OCI-LY7 (cell line): ENCODE results near the gene CRHR1. TPM values are rescaled to one million over a fixed set of nuclear protein-coding genes. Genes with fewer than 3 reads are reported as not detected.

Experiments
- BruUV-seq: library from RNA; stranded (reverse); fragments of 400-500 nt; replicated peaks from 2 replicates; lab custom pipeline; 2021; lab: Mats Ljungman, UMichigan
- CTCF ChIA-PET: fragments of 300-600 bp; sonication (Branson Sonifier 250); formaldehyde crosslinking; loops from one replicate; lab custom pipeline; 2022; ENCODE audit warnings: antibody characterized with exemption; ENCODE audit not compliant: unreplicated experiment; lab: Charles Lee
- POLR2A ChIA-PET: fragments of 300-600 bp; sonication (Branson Sonifier 250); formaldehyde crosslinking; loops from one replicate; lab custom pipeline; 2022; ENCODE audit warnings: antibody characterized with exemption; lab: Charles Lee
- DNase-seq: peaks from one replicate; pipeline ENCODE4 v3.0.0-alpha.2; 2015; ENCODE audit warnings: low spot score
- H2AFZ ChIP-seq: fragments of 200-600 bp; sonication (generic), shearing (Covaris generic); 2 replicates; pipeline ENCODE4 v1.6.1; 2014; ENCODE audit warnings: mild to moderate bottlenecking, antibody characterized with exemption, low read length, moderate library complexity
- H3K27ac ChIP-seq: fragments of 200-600 bp; sonication (generic); 2 replicates; pipeline ENCODE4 v1.5.1; 2014; ENCODE audit warnings: mixed run types, low read depth, mild to moderate bottlenecking, moderate library complexity, low read length, inconsistent platforms; ENCODE audit not compliant: poor library complexity, severe bottlenecking
- H3K36me3 ChIP-seq: fragments of 200-600 bp; sonication (generic); 2 replicates; pipeline ENCODE4 v1.6.1; 2014; ENCODE audit warnings: mild to moderate bottlenecking, antibody characterized with exemption, low read length, moderate library complexity, mixed read lengths; ENCODE audit not compliant: insufficient read depth
- H3K4me1 ChIP-seq: fragments of 200-600 bp; sonication (generic); 2 replicates; pipeline ENCODE4 v1.5.1; 2014; ENCODE audit warnings: mild to moderate bottlenecking, low read length; ENCODE audit not compliant: insufficient read depth, poor library complexity, severe bottlenecking
- H3K4me2 ChIP-seq: fragments of 200-600 bp; sonication (generic); 2 replicates; pipeline ENCODE4 v1.6.1; 2014; ENCODE audit warnings: mild to moderate bottlenecking, low read length
- H3K4me3 ChIP-seq: fragments of 200-600 bp; sonication (generic); 2 replicates; pipeline ENCODE4 v1.5.1; 2014; ENCODE audit warnings: mild to moderate bottlenecking, low read depth, low read length; ENCODE audit not compliant: poor library complexity, severe bottlenecking
- H3K79me2 ChIP-seq: fragments of 200-600 bp; sonication (generic); 2 replicates; pipeline ENCODE4 v1.6.1; 2016; ENCODE audit warnings: low read depth, mild to moderate bottlenecking, low read length, moderate library complexity, mixed read lengths; ENCODE audit not compliant: insufficient read depth
- H3K9me2 ChIP-seq: fragments of 200-600 bp; sonication (generic); 2 replicates; pipeline ENCODE4 v1.6.1; 2016; ENCODE audit warnings: mild to moderate bottlenecking, low read length, mixed read lengths; ENCODE audit not compliant: insufficient read depth
- H3K9me3 ChIP-seq: fragments of 200-600 bp; sonication (generic); 2 replicates; pipeline ENCODE4 v1.6.1; 2014; ENCODE audit warnings: mild to moderate bottlenecking, mixed run types, low read length, mixed read lengths
- H4K20me1 ChIP-seq: fragments of 200-600 bp; sonication (generic); 2 replicates; pipeline ENCODE4 v1.6.1; 2014; ENCODE audit warnings: mild to moderate bottlenecking, antibody characterized with exemption, low read length, moderate library complexity, mixed read lengths; ENCODE audit not compliant: insufficient read depth
- EZH2phosphoT487 ChIP-seq: fragments of 200-600 bp; sonication (generic); IDR thresholded peaks from 2 replicates; pipeline ENCODE4 v1.6.1; 2018; ENCODE audit warnings: low read depth, borderline replicate concordance, mild to moderate bottlenecking, mixed run types, antibody characterized with exemption, low read length, moderate library complexity, mixed read lengths
- intact Hi-C: fragments of 100-400 bp; cut with micrococcal nuclease; formaldehyde crosslinking; loops from one replicate; pipeline ENCODE4 v1.10.0; 2022; ENCODE audit not compliant: unreplicated experiment
- total RNA-seq, 2 experiments: library from RNA; depleted of rRNA in 1 of 2; stranded (reverse); fragments of >200 nt in 1 of 2; shearing (Covaris generic) in 1 of 2; gene quantifications; 2 replicates each; pipeline ENCODE4 v1.2.3, GENCODE V29; 2014 to 2022
- TF ChIP-seq, protein P1 (sequence below): fragments of 200-600 bp; sonication (generic); conservative IDR thresholded peaks from 2 replicates; pipeline ENCODE4 v1.5.1; 2014; ENCODE audit warnings: mild to moderate bottlenecking, antibody characterized with exemption, low read length, moderate library complexity, mixed read lengths

CRHR1 gene
- total RNA-seq, 2 experiments from 2014 or later = not detected

DNA sequence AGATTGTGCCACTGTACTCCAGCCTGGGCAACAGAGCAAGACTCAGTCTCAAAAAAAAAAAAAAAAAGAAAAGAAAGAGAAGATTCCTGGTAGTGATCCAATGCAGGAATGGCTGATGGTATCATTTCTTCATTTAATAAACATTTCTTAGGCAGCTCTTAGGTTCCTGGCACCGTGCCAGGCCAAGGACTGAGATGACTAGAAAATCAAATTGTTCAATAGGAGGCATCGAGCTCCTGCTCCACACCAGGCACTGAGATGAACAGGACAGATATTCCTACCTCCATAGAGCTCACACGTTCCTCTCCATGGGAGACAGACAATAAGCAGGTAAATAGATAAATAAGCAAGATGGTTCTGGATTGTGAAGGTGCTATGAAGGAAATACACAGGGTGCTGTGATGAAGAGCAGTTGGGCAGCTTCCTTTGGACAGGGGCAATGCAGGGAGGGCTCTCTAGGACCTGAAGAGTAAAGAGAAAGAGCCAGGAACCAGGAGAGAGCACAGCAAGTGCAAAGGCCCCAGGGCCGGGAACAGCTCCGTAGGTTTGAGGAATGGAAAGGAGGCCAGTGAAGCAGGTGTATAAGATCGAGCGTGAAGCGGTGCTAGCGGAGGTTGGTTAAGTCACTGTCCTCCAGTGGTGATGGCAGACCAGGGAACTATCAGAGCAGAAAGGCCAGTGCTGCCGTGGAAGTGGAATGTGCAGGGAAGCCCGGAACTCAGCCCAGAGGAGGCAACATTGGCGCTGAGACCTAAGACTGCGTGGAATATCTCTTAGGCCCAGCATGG lies 26.5 kb upstream of the CRHR1 start:
- Histone ChIP-seq H3K79me2 (no peaks in the 10 kb centered on the region), H3K27ac (no peak overlapping the region), H4K20me1 (no peaks in the 10 kb centered on the region), H3K9me2 (no peaks in the 10 kb centered on the region), H3K36me3 (no peaks in the 10 kb centered on the region), H3K4me3 (no peak overlapping the region), H3K9me3 (no peaks in the 10 kb centered on the region), H2AFZ (no peak overlapping the region), H3K4me2 (no peak overlapping the region), H3K4me1 (no peaks in the 10 kb centered on the region)
- DNase-seq = no peak
- BruUV-seq = no TSS peak
- ChIA-PET CTCF (no interaction called here), POLR2A (interaction anchor here (0.6 to 1.2 kb wide), 2 partner anchors 12 to 223 kb away, joined by 3 to 4 read pairs; no protein-coding TSS in a partner anchor)
- intact Hi-C loops = no loop called here
- no peak for TF ChIP-seq EZH2phosphoT487
- TF ChIP-seq, protein P1, sequence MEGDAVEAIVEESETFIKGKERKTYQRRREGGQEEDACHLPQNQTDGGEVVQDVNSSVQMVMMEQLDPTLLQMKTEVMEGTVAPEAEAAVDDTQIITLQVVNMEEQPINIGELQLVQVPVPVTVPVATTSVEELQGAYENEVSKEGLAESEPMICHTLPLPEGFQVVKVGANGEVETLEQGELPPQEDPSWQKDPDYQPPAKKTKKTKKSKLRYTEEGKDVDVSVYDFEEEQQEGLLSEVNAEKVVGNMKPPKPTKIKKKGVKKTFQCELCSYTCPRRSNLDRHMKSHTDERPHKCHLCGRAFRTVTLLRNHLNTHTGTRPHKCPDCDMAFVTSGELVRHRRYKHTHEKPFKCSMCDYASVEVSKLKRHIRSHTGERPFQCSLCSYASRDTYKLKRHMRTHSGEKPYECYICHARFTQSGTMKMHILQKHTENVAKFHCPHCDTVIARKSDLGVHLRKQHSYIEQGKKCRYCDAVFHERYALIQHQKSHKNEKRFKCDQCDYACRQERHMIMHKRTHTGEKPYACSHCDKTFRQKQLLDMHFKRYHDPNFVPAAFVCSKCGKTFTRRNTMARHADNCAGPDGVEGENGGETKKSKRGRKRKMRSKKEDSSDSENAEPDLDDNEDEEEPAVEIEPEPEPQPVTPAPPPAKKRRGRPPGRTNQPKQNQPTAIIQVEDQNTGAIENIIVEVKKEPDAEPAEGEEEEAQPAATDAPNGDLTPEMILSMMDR = no peak

DNA sequence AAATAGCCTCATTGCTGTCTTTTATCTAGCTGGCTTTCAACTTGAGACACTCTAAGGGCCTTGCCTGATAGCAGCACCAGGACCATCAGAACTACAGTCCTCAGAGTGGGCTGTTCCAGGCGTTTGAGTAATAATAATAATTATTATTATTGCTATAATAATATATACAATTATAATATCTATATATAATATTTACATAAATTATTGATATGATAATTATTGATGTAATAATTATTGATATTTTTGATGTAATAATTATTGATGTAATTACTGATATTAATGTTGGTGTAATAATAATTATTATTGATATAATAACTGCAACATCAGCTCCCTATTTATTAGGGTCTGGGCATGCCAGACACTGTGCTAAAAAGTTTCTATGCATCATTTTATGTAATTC lies 25.6 kb upstream of the CRHR1 start:
- ChIA-PET POLR2A (no interaction called here), CTCF (no interaction called here)
- Histone ChIP-seq H3K9me2 (no peaks in the 10 kb centered on the region), H3K36me3 (no peaks in the 10 kb centered on the region), H3K27ac (no peak overlapping the region), H3K4me1 (no peaks in the 10 kb centered on the region), H2AFZ (no peak overlapping the region), H3K4me2 (no peak overlapping the region), H4K20me1 (no peaks in the 10 kb centered on the region), H3K4me3 (no peak overlapping the region), H3K79me2 (no peaks in the 10 kb centered on the region), H3K9me3 (no peaks in the 10 kb centered on the region)
- no TSS peak for BruUV-seq
- TF ChIP-seq, protein P1 = no peak
- no peak for TF ChIP-seq EZH2phosphoT487
- no peak for DNase-seq
- intact Hi-C loops = no loop called here

DNA sequence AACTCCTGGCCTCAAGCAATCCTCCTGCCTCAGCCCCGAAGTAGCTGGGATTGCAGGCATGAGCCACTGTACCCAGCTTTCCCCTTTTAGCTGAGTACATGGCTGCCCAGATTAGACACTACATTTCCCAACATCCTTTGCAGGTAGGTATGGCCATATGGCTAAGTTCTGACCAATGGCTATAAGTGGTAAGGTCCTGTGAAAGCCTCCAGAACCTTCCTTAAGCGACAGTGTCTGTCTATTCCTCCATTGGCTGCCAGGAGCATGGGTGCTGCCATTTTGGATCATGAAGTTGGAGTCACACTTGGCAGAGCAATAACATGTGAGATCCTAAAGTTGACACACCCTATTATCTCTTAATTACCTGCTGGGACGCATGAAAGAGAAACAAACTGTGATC lies 24.4 kb upstream of the CRHR1 start:
- Histone ChIP-seq H3K9me3 (no peaks in the 10 kb centered on the region), H2AFZ (no peak overlapping the region), H3K79me2 (no peaks in the 10 kb centered on the region), H4K20me1 (no peaks in the 10 kb centered on the region), H3K36me3 (no peaks in the 10 kb centered on the region), H3K9me2 (no peaks in the 10 kb centered on the region), H3K4me1 (no peaks in the 10 kb centered on the region), H3K4me3 (no peak overlapping the region), H3K27ac (no peak overlapping the region), H3K4me2 (no peak overlapping the region)
- DNase-seq = peak; percentile 20
- POLR2A ChIA-PET = no interaction called here
- intact Hi-C loops = no loop called here
- CTCF ChIA-PET = no interaction called here
- no peak for TF ChIP-seq EZH2phosphoT487
- TF ChIP-seq, protein P1 = no peak
- no TSS peak for BruUV-seq
